ENCODE measurements around the gene RCAN1. TPM values are rescaled to one million over a fixed set of nuclear protein-coding genes. Genes with fewer than 3 reads are reported as not detected.

RCAN1 gene
- total and polyA plus RNA-seq, 9 of the 15 experiments (the other 6 are each of a cell fraction or from before 2014, with no cell fraction given), result 4.4 to 16.5 (median 12.3) TPM

GRCh38 chr21:34569381-34569979 lies 45.4 kb downstream of the RCAN1 start:
- no peak overlapping the region for H3K4me3 ChIP-seq
- H3K9me3 ChIP-seq (replicated peaks; ENCODE audit: control insufficient read depth, insufficient read depth, low read depth, low read length), result no peaks in the 10 kb centered on the region
- H3K27ac ChIP-seq (ENCODE audit: extremely low read depth, low read depth, low read length), result no peak overlapping the region
- CTCF ChIA-PET (ENCODE audit: low intra/inter-chr PET ratio), result no interaction called here
- H3K9me1 ChIP-seq (ENCODE audit: control insufficient read depth, insufficient read depth, low read length), result no peaks in the 10 kb centered on the region
- in situ Hi-C loops (cut with MboI), result no loop called here
- TF ChIP-seq ZNF224 (CRISPR knock-in tag; IDR thresholded peaks at IDR 0.05) (no peak), CREBBP (IDR thresholded peaks at IDR 0.05; ENCODE audit: low read depth, low read length) (no peak), ZNF76 (CRISPR knock-in tag; IDR thresholded peaks at IDR 0.05; ENCODE audit: borderline replicate concordance) (no peak), POLR2AphosphoS2 (IDR thresholded peaks at IDR 0.05; ENCODE audit: low read length) (no peak), BCLAF1 (IDR thresholded peaks at IDR 0.05; ENCODE audit: borderline replicate concordance in 1 of 2, control insufficient read depth in 1 of 2, low read depth in 2 of 2, low read length in 1 of 2) (no peak), RFX5 (IDR thresholded peaks at IDR 0.05; ENCODE audit: low read depth, low read length) (no peak), HMG20A (CRISPR knock-in tag; conservative IDR thresholded peaks at IDR 0.05) (no peak), PML (IDR thresholded peaks at IDR 0.05; ENCODE audit: low read length) (no peak), SMAD1 (IDR thresholded peaks at IDR 0.05; ENCODE audit: low read depth, low read length, partially characterized antibody) (no peak), ZNF232 (CRISPR knock-in tag; IDR thresholded peaks at IDR 0.05) (no peak), POU5F1 (IDR thresholded peaks at IDR 0.05; ENCODE audit: borderline replicate concordance, low read depth, low read length, partially characterized antibody) (no peak), CHAMP1 (IDR thresholded peaks at IDR 0.05) (no peak)
- no peaks in the 10 kb centered on the region for H4K20me1 ChIP-seq (replicated peaks; ENCODE audit: control insufficient read depth, insufficient read depth, low read length)
- H3K4me2 ChIP-seq (ENCODE audit: insufficient read depth, low read length), result no peak overlapping the region
- H3K27me3 ChIP-seq (ENCODE audit: control insufficient read depth in 2 of 2, insufficient read depth in 2 of 2, low read length in 2 of 2), result no peaks in the 10 kb centered on the region; a peak in 1 of 5 replicates
- no peaks in the 10 kb centered on the region for H3K36me3 ChIP-seq (ENCODE audit: control insufficient read depth, insufficient read depth, low read length)
- 26% methylated on average over 4 of the region's 4 CpGs for WGBS (ENCODE audit: insufficient coverage, low coverage, missing lambda C conversion rate)
- H3K79me2 ChIP-seq (ENCODE audit: control insufficient read depth, insufficient read depth, low read length), result no peaks in the 10 kb centered on the region
- intact Hi-C loops (cut with micrococcal nuclease), result no loop called here
- BruUV-seq (replicated peaks), result no TSS peak
- POLR2A ChIA-PET, result interaction anchor here (0.6 to 0.8 kb wide), 2 partner anchors 26 to 335 kb away, joined by 3 read pairs; no protein-coding TSS in a partner anchor
- H3K4me1 ChIP-seq (replicated peaks in 1 of 2; ENCODE audit: control insufficient read depth in 2 of 2, insufficient read depth in 2 of 2, low read length in 2 of 2), result no peaks in the 10 kb centered on the region; a peak in 1 of 5 replicates
- ATAC-seq, result no peak
- no peak for DNase-seq (ENCODE audit: extremely low read depth in 1 of 4, low spot score in 3 of 4)
- H2AFZ ChIP-seq (ENCODE audit: low read depth, low read length), result no peak overlapping the region
- no peak overlapping the region for H3K9ac ChIP-seq (ENCODE audit: insufficient read depth in 1 of 2, low read depth in 2 of 2, low read length in 2 of 2)
- no peak for FAIRE-seq
